ENCODE data around the gene PFKL.
A peak's percentile ranks its signal among the peaks of the same experiment; 100 is the strongest.
"Not testable (repeated sequence)": the region's sequence is repeated elsewhere in the genome, so short reads cannot be mapped to it uniquely, and the experiment has no call there.

PFKL gene

GRCh38 chr21:44265734-44266270 is 34.1 kb upstream of the PFKL start:
- Mint-ChIP-seq H3K27ac (no peak overlapping the region), H3K36me3 (ENCODE audit: insufficient read depth) (no peaks in the 10 kb centered on the region), H3K4me3 (no peak overlapping the region), H3K27me3 (no peaks in the 10 kb centered on the region), H3K9me3 (no peaks in the 10 kb centered on the region), H3K4me1 (ENCODE audit: low read depth in 2 of 2) (no peaks in the 10 kb centered on the region)
- ATAC-seq (replicated peaks) (no peak), DNase-seq (no peak)

GRCh38 chr21:44267655-44268142 is 32.2 kb upstream of the PFKL start:
- peak in 1 of 3 experiments; percentile 28 for DNase-seq
- Mint-ChIP-seq H3K9me3 (no peaks in the 10 kb centered on the region), H3K27ac (no peak overlapping the region), H3K4me1 (ENCODE audit: low read depth in 2 of 2) (no peaks in the 10 kb centered on the region), H3K4me3 (no peak overlapping the region), H3K27me3 (peaks cover 0 to 3% of the 10 kb centered on the region in 2 donors), H3K36me3 (ENCODE audit: insufficient read depth) (no peaks in the 10 kb centered on the region)
- ATAC-seq (replicated peaks), result peak; percentile 26

GRCh38 chr21:44269090-44269489 is 30.8 kb upstream of the PFKL start:
- ATAC-seq (replicated peaks), result no peak
- Mint-ChIP-seq H3K36me3 (ENCODE audit: insufficient read depth) (no peaks in the 10 kb centered on the region), H3K27me3 (peaks cover 0 to 9% of the 10 kb centered on the region in 2 donors), H3K4me1 (ENCODE audit: low read depth in 2 of 2) (no peaks in the 10 kb centered on the region), H3K9me3 (no peaks in the 10 kb centered on the region), H3K4me3 (no peak overlapping the region), H3K27ac (no peak overlapping the region)
- no peak for DNase-seq

- Mint-ChIP-seq H3K9me3 (no peaks in the 10 kb centered on the region), H3K4me3 (no peak overlapping the region), H3K27me3 (peaks cover 0 to 9% of the 10 kb centered on the region in 2 donors), H3K4me1 (ENCODE audit: low read depth in 2 of 2) (no peaks in the 10 kb centered on the region), H3K27ac (no peak overlapping the region), H3K36me3 (ENCODE audit: insufficient read depth) (peaks cover 3% of the 10 kb centered on the region)
- no peak for ATAC-seq (replicated peaks)
- no peak for DNase-seq
These were observed 28.1 kb upstream of the PFKL start for GRCh38 chr21:44271558-44272283.

- DNase-seq (no peak), ATAC-seq (replicated peaks) (no peak)
- H3K27me3 Mint-ChIP-seq, result peaks cover 0 to 9% of the 10 kb centered on the region in 2 donors
- no peak overlapping the region for H3K27ac Mint-ChIP-seq
- no peaks in the 10 kb centered on the region for H3K4me1 Mint-ChIP-seq (ENCODE audit: low read depth in 2 of 2)
- peaks cover 3% of the 10 kb centered on the region for H3K36me3 Mint-ChIP-seq (ENCODE audit: insufficient read depth)
- H3K9me3 Mint-ChIP-seq, result no peaks in the 10 kb centered on the region
- H3K4me3 Mint-ChIP-seq, result no peak overlapping the region
These were observed 27.5 kb upstream of the PFKL start for GRCh38 chr21:44272284-44272858.

- DNase-seq (no peak), ATAC-seq (replicated peaks) (no peak)
- no peak overlapping the region for H3K27ac Mint-ChIP-seq
- peaks cover 0 to 9% of the 10 kb centered on the region in 2 donors for H3K27me3 Mint-ChIP-seq
- no peaks in the 10 kb centered on the region for H3K4me1 Mint-ChIP-seq (ENCODE audit: low read depth in 2 of 2)
- peaks cover 5% of the 10 kb centered on the region for H3K36me3 Mint-ChIP-seq (ENCODE audit: insufficient read depth)
- no peaks in the 10 kb centered on the region for H3K9me3 Mint-ChIP-seq
- H3K4me3 Mint-ChIP-seq, result no peak overlapping the region
These were observed 26.8 kb upstream of the PFKL start for GRCh38 chr21:44273046-44273445.

- Mint-ChIP-seq H3K4me1 (ENCODE audit: low read depth in 2 of 2) (no peaks in the 10 kb centered on the region), H3K9me3 (no peaks in the 10 kb centered on the region), H3K27ac (no peak overlapping the region), H3K36me3 (ENCODE audit: insufficient read depth) (peaks cover 5% of the 10 kb centered on the region), H3K27me3 (peaks cover 0 to 9% of the 10 kb centered on the region in 2 donors), H3K4me3 (no peak overlapping the region)
- ATAC-seq (replicated peaks) (no peak), DNase-seq (no peak)
These were observed 24.8 kb upstream of the PFKL start for GRCh38 chr21:44275041-44275440.

GRCh38 chr21:44279354-44280260 is 20.2 kb upstream of the PFKL start:
- DNase-seq, result no peak
- no peaks in the 10 kb centered on the region for H3K9me3 Mint-ChIP-seq
- no peak overlapping the region for H3K27ac Mint-ChIP-seq
- no peak overlapping the region for H3K4me3 Mint-ChIP-seq
- ATAC-seq (replicated peaks), result no peak
- no peaks in the 10 kb centered on the region for H3K4me1 Mint-ChIP-seq (ENCODE audit: low read depth in 2 of 2)
- H3K27me3 Mint-ChIP-seq, result no peaks in the 10 kb centered on the region
- peaks cover 5% of the 10 kb centered on the region for H3K36me3 Mint-ChIP-seq (ENCODE audit: insufficient read depth)

- no peak overlapping the region for H3K4me3 Mint-ChIP-seq
- no peaks in the 10 kb centered on the region for H3K9me3 Mint-ChIP-seq
- no peak overlapping the region for H3K27ac Mint-ChIP-seq
- peaks cover 3% of the 10 kb centered on the region for H3K36me3 Mint-ChIP-seq (ENCODE audit: insufficient read depth)
- ATAC-seq (replicated peaks) (no peak), DNase-seq (no peak)
- H3K4me1 Mint-ChIP-seq (ENCODE audit: low read depth in 2 of 2), result no peaks in the 10 kb centered on the region
- H3K27me3 Mint-ChIP-seq, result no peaks in the 10 kb centered on the region
These were observed 18.1 kb upstream of the PFKL start for GRCh38 chr21:44281801-44282200.

- peaks cover 3% of the 10 kb centered on the region for H3K36me3 Mint-ChIP-seq (ENCODE audit: insufficient read depth)
- H3K27ac Mint-ChIP-seq, result no peak overlapping the region
- no peak overlapping the region for H3K4me3 Mint-ChIP-seq
- H3K4me1 Mint-ChIP-seq (ENCODE audit: low read depth in 2 of 2), result no peaks in the 10 kb centered on the region
- DNase-seq (no peak), ATAC-seq (replicated peaks) (no peak)
- H3K27me3 Mint-ChIP-seq, result peaks cover 0 to under 1% of the 10 kb centered on the region in 2 donors
- no peaks in the 10 kb centered on the region for H3K9me3 Mint-ChIP-seq
These were observed 17.5 kb upstream of the PFKL start for GRCh38 chr21:44282370-44282769.

- not testable (repeated sequence) for ATAC-seq (replicated peaks); H3K9me3 Mint-ChIP-seq; H3K4me1 Mint-ChIP-seq (ENCODE audit: low read depth in 2 of 2); H3K27ac Mint-ChIP-seq; DNase-seq; H3K4me3 Mint-ChIP-seq; H3K36me3 Mint-ChIP-seq (ENCODE audit: insufficient read depth)
- H3K27me3 Mint-ChIP-seq, result peaks cover 0 to 10% of the 10 kb centered on the region in 2 donors
These were observed 16.6 kb upstream of the PFKL start for GRCh38 chr21:44283211-44283785.

- H3K4me3 Mint-ChIP-seq, result no peak overlapping the region
- H3K9me3 Mint-ChIP-seq, result no peaks in the 10 kb centered on the region
- no peak for DNase-seq
- ATAC-seq (replicated peaks), result no peak
- H3K4me1 Mint-ChIP-seq (ENCODE audit: low read depth in 2 of 2), result peaks cover 0 to 3% of the 10 kb centered on the region in 2 donors
- H3K27me3 Mint-ChIP-seq, result peaks cover 0 to 17% of the 10 kb centered on the region in 2 donors
- no peaks in the 10 kb centered on the region for H3K36me3 Mint-ChIP-seq (ENCODE audit: insufficient read depth)
- no peak overlapping the region for H3K27ac Mint-ChIP-seq
These were observed 15.9 kb upstream of the PFKL start for GRCh38 chr21:44283948-44284347.

Measured in effector memory CD8-positive, alpha-beta T cell (primary cell).